Heart right ventricle (tissue), 16 donors: ENCODE results near the gene TSEN2. TPM values are rescaled to one million over a fixed set of nuclear protein-coding genes. Genes with fewer than 3 reads are reported as not detected.

ENCODE experiments used
- ATAC-seq, 8 donors: fragments of 200-7000 bp; cut with Tn5 transposase; one replicate each; pipeline ENCODE4 v1.9.1; 2020; ENCODE audit warnings: mild to moderate bottlenecking in 8 of 8, moderate library complexity in 8 of 8, moderate number of reproducible peaks in 1 of 8
- DNase-seq, 2 donors: peaks; one replicate each; pipeline ENCODE4 v3.0.0-alpha.2; 2020
- H3K27ac ChIP-seq, 10 donors: fragments of 200-600 bp; sonication (generic) in 2 of 10; one replicate each; pipeline versions ENCODE4 v1.5.0 to v1.8.0; 2020 to 2022; ENCODE audit warnings: mild to moderate bottlenecking in 3 of 10
- H3K27me3 ChIP-seq, 7 donors: fragments of 200-600 bp; one replicate each; pipeline ENCODE4 v1.8.0; 2021 to 2022; ENCODE audit warnings: mild to moderate bottlenecking in 2 of 7
- H3K36me3 ChIP-seq, 9 donors: fragments of 200-600 bp; sonication (generic) in 1 of 9; one replicate each; pipeline versions ENCODE4 v1.5.0 to v1.8.0; 2020 to 2022; ENCODE audit warnings: mild to moderate bottlenecking in 2 of 9
- H3K4me1 ChIP-seq, 9 donors: fragments of 200-600 bp; sonication (generic) in 1 of 9; one replicate each; pipeline versions ENCODE4 v1.5.0 to v1.8.0; 2020 to 2022; ENCODE audit warnings: mild to moderate bottlenecking in 4 of 9
- H3K4me3 ChIP-seq, 10 donors: fragments of 200-600 bp; sonication (generic) in 2 of 10; one replicate each; pipeline versions ENCODE4 v1.5.0 to v1.8.0; 2020 to 2022; ENCODE audit warnings: mild to moderate bottlenecking in 7 of 10, moderate library complexity in 2 of 10
- H3K9me3 ChIP-seq, 11 donors: fragments of 200-600 bp in 10 of 11; sonication (generic) in 2 of 11; one replicate each; pipeline versions ENCODE4 v1.5.0 to v1.8.0; 2013 to 2022; ENCODE audit warnings: mild to moderate bottlenecking in 2 of 11, control low read depth in 1 of 11, moderate library complexity in 1 of 11
- WGBS, 2 donors: extraction: QIAGEN DNeasy Blood & Tissue Kit; methylation state at CpG; one replicate each; pipeline ENCODE4 v1.1.7; 2013; ENCODE audit warnings: inconsistent platforms in 1 of 2; 5-methylcytosine and 5-hydroxymethylcytosine counted together
- intact Hi-C, 10 donors: fragments of 100-400 bp; cut with DNase I; formaldehyde crosslinking; loops; one replicate each; pipeline versions ENCODE4 v1.11.1 to v1.14.2; 2022
- polyA plus RNA-seq, 2 donors: library from polyadenylated mRNA; stranded (reverse); fragments of 200-250 nt; gene quantifications; one replicate each; pipeline ENCODE4 v1.2.3, GENCODE V29; 2013
- total RNA-seq, 10 donors: library from RNA; stranded (reverse); fragmentation: NEBNext Ultra II Directional in 3 of 10; extraction: Animal tissue kit (Norgen Biotek cat#: 25700) in 3 of 10; gene quantifications; one replicate each; pipeline versions ENCODE4 v1.2.1 to v1.2.4, GENCODE V29; 2021 to 2023
- TF ChIP-seq, protein P1 (sequence below), 9 donors: fragments of 200-600 bp; sonication (generic) in 2 of 9; IDR thresholded peaks; one replicate each; pipeline versions ENCODE4 v1.5.0 to v1.8.0; 2021 to 2022; ENCODE audit warnings: antibody characterized with exemption in 9 of 9, mild to moderate bottlenecking in 5 of 9, moderate library complexity in 1 of 9
- donor health status: Arrhythmogenic right ventricular cardiomyopathy.
- donor health status: ischemic (EF 13 %, LVEDD 7.1; RV severe dilation, severe dysfunction).
- donor health status: healthy with polysubstance abuse.
- donor health status: DM: no; HTN: yes; CAD: no.
- donor health status: DM: no; HTN: no; CAD: no.
- donor health status: ischemic (EF 25% LVEDD 6.9; RV normal size, moderate dysfunction).
- donor health status: ischemic (EF 25% LVEDD 5.7; RV mildly dilated, moderate dysfunction).
- donor health status: healthy.
- donor health status: DM: yes; HTN: yes; CAD: no.
- donor health status: Ischemic cardiomyopathy.
- donor health status: ischemic (EF 35%, LVEDD 5.7; RV mildly dilated, moderate dysfunction).
- donor health status: nonischemic (EF 11% LVEDD 7.7; RV severe dilation, severe dysfunction).
- donor health status: DM: yes; HTN: yes; CAD: no.
- donor health status: PGD.
- donor health status: ischemic (EF 29% LVEDD 5.4; RV normal size, mild dysfunction).
- donor health status: nonischemic (EF 23%, LVEDD 6.1; RV moderate dilation, normal function).

The TSEN2 gene
- total and polyA plus RNA-seq, 12 donors, result 15.7 to 33.7 (median 19.8) TPM

GRCh38 chr3:12451960-12452359 is 32.3 kb upstream of the TSEN2 start:
- no peak overlapping the region for H3K4me3 ChIP-seq
- intact Hi-C loops, result no loop called here
- H3K9me3 ChIP-seq, result peaks cover 0 to 8% (median 0%) of the 10 kb centered on the region in 11 donors
- no peaks in the 10 kb centered on the region for H3K4me1 ChIP-seq
- no peak for ATAC-seq
- TF ChIP-seq, protein P1, sequence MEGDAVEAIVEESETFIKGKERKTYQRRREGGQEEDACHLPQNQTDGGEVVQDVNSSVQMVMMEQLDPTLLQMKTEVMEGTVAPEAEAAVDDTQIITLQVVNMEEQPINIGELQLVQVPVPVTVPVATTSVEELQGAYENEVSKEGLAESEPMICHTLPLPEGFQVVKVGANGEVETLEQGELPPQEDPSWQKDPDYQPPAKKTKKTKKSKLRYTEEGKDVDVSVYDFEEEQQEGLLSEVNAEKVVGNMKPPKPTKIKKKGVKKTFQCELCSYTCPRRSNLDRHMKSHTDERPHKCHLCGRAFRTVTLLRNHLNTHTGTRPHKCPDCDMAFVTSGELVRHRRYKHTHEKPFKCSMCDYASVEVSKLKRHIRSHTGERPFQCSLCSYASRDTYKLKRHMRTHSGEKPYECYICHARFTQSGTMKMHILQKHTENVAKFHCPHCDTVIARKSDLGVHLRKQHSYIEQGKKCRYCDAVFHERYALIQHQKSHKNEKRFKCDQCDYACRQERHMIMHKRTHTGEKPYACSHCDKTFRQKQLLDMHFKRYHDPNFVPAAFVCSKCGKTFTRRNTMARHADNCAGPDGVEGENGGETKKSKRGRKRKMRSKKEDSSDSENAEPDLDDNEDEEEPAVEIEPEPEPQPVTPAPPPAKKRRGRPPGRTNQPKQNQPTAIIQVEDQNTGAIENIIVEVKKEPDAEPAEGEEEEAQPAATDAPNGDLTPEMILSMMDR (IDR thresholded peaks at IDR 0.05), result no peak
- no peak for DNase-seq
- WGBS, 2 donors, result 84 to 87% methylated on average over 1 of the region's 1 CpG
- H3K27ac ChIP-seq, result no peak overlapping the region
- no peaks in the 10 kb centered on the region for H3K36me3 ChIP-seq
- H3K27me3 ChIP-seq, result no peaks in the 10 kb centered on the region

- intact Hi-C loops, result no loop called here
- H3K27ac ChIP-seq, result no peak overlapping the region
- no peaks in the 10 kb centered on the region for H3K36me3 ChIP-seq
- peaks cover 0 to 8% (median 0%) of the 10 kb centered on the region in 11 donors for H3K9me3 ChIP-seq
- DNase-seq (no peak), ATAC-seq (peak in 4 of 8 donors; percentile 58 to 71 (median 67))
- H3K4me3 ChIP-seq, result no peak overlapping the region
- TF ChIP-seq, protein P1 (IDR thresholded peaks at IDR 0.05), result no peak
- no peaks in the 10 kb centered on the region for H3K27me3 ChIP-seq
- 88 to 89% methylated on average over 12 of the region's 12 CpGs for WGBS, 2 donors
- no peaks in the 10 kb centered on the region for H3K4me1 ChIP-seq
Measured at GRCh38 chr3:12452361-12453330, 31.6 kb upstream of the TSEN2 start.

DNA sequence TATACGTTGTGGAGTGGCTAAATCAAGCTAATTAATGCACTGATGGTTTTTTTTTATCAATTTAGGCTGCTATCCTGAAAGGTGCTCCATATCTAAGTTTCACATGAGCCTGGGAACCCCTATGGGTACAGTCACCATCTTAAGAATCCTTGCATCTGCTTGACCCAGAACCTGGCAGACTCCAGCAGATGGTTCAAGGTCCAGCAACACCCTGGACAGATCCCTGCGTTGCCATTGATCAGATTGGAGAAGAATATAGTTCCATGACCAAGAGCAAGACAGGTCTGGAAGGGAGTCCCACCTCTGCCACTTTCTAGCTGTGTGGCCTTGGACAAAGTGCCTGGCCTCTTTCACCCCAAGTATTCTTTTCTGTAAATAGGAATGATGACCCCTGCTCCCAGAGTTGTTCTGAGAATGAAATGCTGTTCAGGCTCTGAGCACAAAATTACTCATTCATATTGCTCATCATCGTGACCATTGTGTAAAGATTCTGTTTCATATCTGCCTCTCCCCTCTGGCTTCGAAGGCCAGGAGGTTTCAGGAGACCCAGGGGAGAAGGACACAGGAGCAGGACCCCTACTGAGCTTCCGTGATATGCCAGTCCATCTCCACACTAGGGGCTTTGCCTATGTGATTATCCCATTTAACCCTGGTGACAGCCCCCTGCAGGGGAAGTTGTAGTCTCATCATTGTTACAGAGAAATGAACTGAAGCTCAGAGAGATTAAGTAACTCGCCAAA is 30.0 kb upstream of the TSEN2 start:
- intact Hi-C loops, result no loop called here
- 73 to 77% methylated on average over 6 of the region's 6 CpGs for WGBS, 2 donors
- H3K27ac ChIP-seq, result no peak overlapping the region
- peaks cover 0 to 4% (median 0%) of the 10 kb centered on the region in 9 donors for H3K4me1 ChIP-seq
- ATAC-seq (no peak), DNase-seq (no peak)
- no peaks in the 10 kb centered on the region for H3K27me3 ChIP-seq
- peaks cover 0 to 8% (median 0%) of the 10 kb centered on the region in 11 donors for H3K9me3 ChIP-seq
- no peaks in the 10 kb centered on the region for H3K36me3 ChIP-seq
- TF ChIP-seq, protein P1 (IDR thresholded peaks at IDR 0.05), result no peak
- no peak overlapping the region for H3K4me3 ChIP-seq

GRCh38 chr3:12454816-12455121 is 29.5 kb upstream of the TSEN2 start:
- ATAC-seq, result no peak
- Histone ChIP-seq H3K4me1 (peaks cover 0 to 5% (median 0%) of the 10 kb centered on the region in 9 donors), H3K36me3 (no peaks in the 10 kb centered on the region), H3K27ac (no peak overlapping the region), H3K9me3 (peaks cover 0 to 8% (median 0%) of the 10 kb centered on the region in 11 donors), H3K4me3 (no peak overlapping the region), H3K27me3 (no peaks in the 10 kb centered on the region)
- intact Hi-C loops, result no loop called here
- WGBS, 2 donors, result 89 to 90% methylated on average over 2 of the region's 2 CpGs
- DNase-seq, result no peak
- TF ChIP-seq, protein P1 (IDR thresholded peaks at IDR 0.05), result no peak
